NCI-H82 treated with DMSO at 0.1 percent for 48 hours (cell line): ENCODE results near the gene SPDYC.

Experiments used
- DNase-seq: peaks from one replicate; lab custom pipeline; 2025; ENCODE audit not compliant: unreplicated experiment; lab: John Stamatoyannopoulos, UW

Gene SPDYC, protein sequence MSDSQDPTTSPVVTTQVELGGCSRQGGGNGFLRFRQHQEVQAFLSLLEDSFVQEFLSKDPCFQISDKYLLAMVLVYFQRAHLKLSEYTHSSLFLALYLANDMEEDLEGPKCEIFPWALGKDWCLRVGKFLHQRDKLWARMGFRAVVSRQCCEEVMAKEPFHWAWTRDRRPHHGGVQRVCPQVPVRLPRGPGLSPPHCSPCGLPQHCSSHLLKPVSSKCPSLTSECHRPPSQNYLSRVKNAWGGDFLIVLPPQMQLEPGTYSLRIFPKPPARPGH

DNA sequence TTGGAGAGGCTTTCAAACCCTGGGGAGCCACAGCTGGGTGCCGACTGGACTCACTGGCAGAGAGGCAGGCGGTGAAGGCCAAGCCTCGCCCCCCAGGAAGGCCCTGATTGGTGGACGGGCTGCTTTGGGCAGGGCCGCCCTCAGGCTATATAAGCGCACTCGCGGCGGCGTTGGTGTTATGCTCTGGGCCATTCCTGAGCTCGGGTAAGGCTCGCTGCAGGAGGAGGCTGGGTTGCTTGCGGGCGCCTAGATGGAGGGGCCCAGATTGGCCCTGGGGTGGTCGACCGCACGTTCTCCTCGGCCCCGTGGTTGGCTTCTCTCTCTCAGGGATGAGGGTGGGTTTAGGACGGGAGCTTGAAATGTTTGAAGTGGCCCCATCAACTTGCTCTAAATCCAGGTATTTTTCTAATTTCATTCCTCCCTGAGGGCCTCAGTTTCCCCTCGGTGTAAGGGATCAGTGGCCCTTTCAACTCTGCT, at the start of gene SPDYC:
Gene SPDYC (plus strand): TSS at position 176 of the 477 bp plus-strand sequence. CDS start 1,125 bp downstream, outside the sequence.
- no peak for DNase-seq

GRCh38 chr11:65120831-65121230, 49.2 kb upstream of the SPDYC start:
- DNase-seq, result no peak

GRCh38 chr11:65121447-65121864, 48.6 kb upstream of the SPDYC start:
- DNase-seq, result no peak

- peak; percentile 83 for DNase-seq
These were observed 48.0 kb upstream of the SPDYC start, which contains the start of the genes FAU and MRPL49 for GRCh38 chr11:65121865-65122696. Gene FAU, minus strand, starts transcription at chr11:65122134. Its CDS starts 321 bp downstream, at chr11:65121813. Gene MRPL49, plus strand, starts transcription at chr11:65122321. Its CDS starts 26 bp downstream, at chr11:65122347.

- no peak for DNase-seq
These were observed 45.4 kb upstream of the SPDYC start for GRCh38 chr11:65124480-65125196.

DNA sequence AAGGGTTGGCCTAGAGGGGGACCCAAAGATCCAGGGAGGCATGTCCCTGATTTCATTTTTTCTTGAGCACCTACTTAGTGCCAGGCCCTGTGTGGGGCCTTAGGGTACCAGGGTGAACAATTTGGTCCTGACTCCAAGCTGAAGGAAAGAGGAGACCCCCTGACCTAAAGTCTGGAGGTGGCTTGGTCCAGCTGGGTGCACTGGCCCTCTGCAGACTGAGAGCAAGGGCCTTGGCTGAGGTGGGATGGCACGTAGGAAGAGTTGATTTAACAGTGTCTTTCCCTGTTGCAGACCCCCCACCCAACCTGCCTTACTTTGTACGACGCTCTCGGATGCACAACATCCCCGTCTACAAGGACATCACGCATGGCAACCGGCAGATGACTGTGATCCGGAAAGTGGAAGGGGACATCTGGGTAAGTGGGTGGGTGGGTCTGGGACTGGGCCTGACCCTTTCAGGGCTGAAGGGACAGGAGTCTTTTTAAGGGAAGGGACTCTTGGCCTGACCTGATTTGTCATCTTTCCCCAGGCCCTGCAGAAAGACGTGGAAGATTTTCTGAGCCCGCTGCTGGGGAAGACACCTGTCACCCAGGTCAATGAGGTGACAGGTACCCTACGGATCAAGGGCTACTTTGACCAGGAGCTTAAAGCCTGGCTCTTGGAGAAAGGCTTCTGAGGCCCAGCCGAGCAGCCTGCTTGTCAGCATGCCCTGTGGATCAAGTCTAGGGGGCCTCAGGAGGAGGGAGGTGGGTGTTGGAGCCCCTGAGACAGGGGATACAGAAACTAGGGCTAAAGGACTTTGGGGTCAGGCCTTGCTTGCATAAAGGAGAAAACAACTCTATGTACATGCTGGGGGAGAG, 44.6 kb upstream of the SPDYC start:
- DNase-seq, result no peak

- no peak for DNase-seq
These were observed 43.3 kb upstream of the SPDYC start for GRCh38 chr11:65126624-65127274.

- no peak for DNase-seq
These were observed 42.4 kb upstream of the SPDYC start for GRCh38 chr11:65127473-65128181.

DNA sequence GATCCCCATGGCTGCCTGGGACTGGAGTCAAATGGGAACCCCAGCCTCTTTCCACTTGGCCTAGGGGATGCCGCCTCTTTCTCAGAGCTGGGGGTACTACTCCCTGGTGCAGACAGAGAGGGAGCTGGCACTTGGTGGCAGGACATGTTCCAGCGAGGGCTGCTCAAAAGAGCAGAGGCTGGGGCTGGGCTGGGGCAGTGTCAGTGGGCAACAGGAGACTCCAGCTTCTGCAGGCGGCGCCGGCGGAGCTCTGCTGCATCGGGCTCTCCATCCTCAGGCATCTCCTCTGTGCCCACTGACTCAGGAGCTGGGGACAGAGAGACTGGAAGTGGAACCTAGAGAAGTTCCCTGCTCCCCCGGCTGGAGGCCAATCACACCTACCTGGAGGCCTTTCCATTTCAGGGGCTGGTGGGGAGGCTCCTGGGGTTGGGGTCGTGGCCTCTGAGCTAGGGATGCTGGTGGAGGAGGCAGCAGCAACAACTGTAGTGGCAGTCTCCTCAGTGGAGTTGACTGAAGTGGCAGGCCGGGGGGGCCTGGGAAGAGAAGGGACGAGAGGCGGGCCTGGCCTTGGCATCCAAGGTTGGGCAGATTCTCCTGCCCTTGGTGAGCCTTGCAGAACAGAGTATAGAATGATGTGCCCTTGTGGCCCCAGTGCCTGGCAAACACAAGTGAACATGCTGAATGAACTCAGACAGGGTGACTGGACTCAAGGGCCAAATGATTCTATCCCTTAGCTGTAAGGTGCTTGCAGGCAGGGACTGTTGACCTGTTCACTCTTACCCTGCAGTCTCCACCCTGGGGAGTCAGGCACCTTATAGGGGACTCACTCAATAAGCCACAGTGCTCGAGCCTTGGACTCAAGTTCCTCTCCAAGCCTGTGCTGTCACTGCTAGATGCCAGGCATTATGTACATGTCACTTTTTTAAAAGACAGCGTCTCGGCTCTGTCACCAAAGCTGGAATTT, 41.6 kb upstream of the SPDYC start:
- no peak for DNase-seq

GRCh38 chr11:65129649-65130441, 40.2 kb upstream of the SPDYC start:
- no peak for DNase-seq

DNA sequence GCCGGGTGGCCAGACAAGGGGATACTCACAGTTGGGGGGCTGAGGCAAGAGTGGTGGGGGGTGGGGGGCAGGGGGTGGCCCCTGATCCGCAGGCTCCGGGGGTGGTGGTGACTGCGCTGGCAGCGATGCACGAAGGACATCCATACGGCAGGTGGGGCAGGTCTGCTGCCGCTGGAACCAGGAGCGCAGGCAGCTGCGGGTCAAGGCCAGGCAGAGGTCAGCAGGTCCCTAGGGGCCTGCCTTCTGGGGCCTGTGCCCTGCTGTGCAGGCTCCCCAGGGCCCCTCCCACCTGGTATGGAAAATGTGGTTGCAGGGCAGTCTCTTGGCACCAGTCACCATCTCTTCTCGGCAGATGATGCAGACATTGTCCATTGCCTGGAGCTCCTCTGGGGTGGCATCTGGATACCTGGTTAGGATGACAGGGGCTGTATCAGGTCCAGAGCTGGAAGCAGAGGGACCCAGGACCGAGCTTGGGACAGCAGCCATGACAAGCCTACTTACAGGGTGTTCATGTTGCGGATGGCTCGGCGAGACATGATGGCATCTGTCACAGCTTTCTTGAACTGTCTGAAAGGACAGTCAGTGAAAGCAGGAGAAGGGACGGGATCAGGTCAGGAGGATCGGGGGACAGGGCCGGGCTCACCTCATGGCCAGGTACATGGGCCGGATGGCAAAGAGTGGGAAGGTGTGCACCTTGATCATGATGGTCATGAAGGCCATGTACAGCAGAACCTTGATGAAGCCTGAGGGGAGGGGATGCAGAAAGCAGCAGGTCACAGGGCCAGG, 39.2 kb upstream of the SPDYC start:
- DNase-seq, result no peak

DNA sequence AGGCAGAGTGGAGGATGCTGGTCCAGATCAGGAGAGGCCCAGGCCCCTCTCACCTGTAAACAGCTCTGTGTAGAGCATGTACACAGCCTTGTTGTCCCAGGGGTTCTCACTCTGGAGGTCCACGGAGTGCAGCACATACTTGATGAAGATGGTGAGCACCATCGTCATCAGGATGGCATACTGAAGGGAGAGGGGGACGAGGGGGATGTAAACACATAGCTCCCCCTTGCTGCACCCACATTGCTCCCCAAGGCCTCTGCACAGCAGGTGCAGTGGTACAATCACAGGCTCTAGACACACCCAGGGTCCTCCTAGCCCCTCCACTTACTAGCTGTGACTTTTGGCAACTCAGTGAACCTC, 38.6 kb upstream of the SPDYC start:
- no peak for DNase-seq

- DNase-seq, result no peak
These were observed 38.2 kb upstream of the SPDYC start for GRCh38 chr11:65131895-65132237.

GRCh38 chr11:65132238-65132987, 37.6 kb upstream of the SPDYC start:
- DNase-seq, result no peak

GRCh38 chr11:65132988-65133700, 36.9 kb upstream of the SPDYC start:
- DNase-seq, result no peak
